Right cardiac atrium (tissue), 5 donors: ENCODE results near the gene ADAMTSL3. TPM values are rescaled to one million over a fixed set of nuclear protein-coding genes. Genes with fewer than 3 reads are reported as not detected.
A peak's percentile ranks its signal among the peaks of the same experiment; 100 is the strongest.

Source experiments
- ATAC-seq, 2 donors: fragments of 200-7000 bp; cut with Tn5 transposase; one replicate each; pipeline versions ENCODE4 v1.8.0 to v1.9.1; 2020; ENCODE audit warnings: moderate library complexity in 2 of 2, mild to moderate bottlenecking in 1 of 2
- DNase-seq, 3 donors: peaks; one replicate each; pipeline ENCODE4 v3.0.0-alpha.2; 2020
- H3K27ac ChIP-seq: one replicate; pipeline ENCODE4 v1.5.1; 2013; ENCODE audit warnings: mild to moderate bottlenecking, low read length, control low read depth, moderate library complexity
- H3K27me3 ChIP-seq: one replicate; pipeline ENCODE4 v1.6.1; 2013; ENCODE audit not compliant: control insufficient read depth, insufficient read depth
- H3K4me1 ChIP-seq: one replicate; pipeline ENCODE4 v1.6.1; 2013; ENCODE audit warnings: low read length; ENCODE audit not compliant: control insufficient read depth, insufficient read depth
- H3K4me3 ChIP-seq: one replicate; pipeline ENCODE4 v1.5.1; 2013; ENCODE audit warnings: low read length, control low read depth
- H3K9me3 ChIP-seq: one replicate; pipeline ENCODE4 v1.6.1; 2013; ENCODE audit warnings: low read length; ENCODE audit not compliant: control insufficient read depth
- WGBS: extraction: QIAGEN DNeasy Blood & Tissue Kit; methylation state at CpG from one replicate; pipeline ENCODE4 v1.1.7; 2013; 5-methylcytosine and 5-hydroxymethylcytosine counted together
- intact Hi-C, 4 donors: fragments of 100-400 bp; cut with DNase I; formaldehyde crosslinking; loops; one replicate each; pipeline versions ENCODE4 v1.11.0 to v1.14.0; 2022 to 2023
- polyA plus RNA-seq: library from polyadenylated mRNA; stranded (reverse); fragments of 200-250 nt; gene quantifications from one replicate; pipeline ENCODE4 v1.2.3, GENCODE V29; 2013
- total RNA-seq, 4 donors: library from RNA; stranded (reverse); fragmentation: NEBNext Ultra II Directional; extraction: Animal tissue kit (Norgen Biotek cat#: 25700); gene quantifications; one replicate each; pipeline ENCODE4 v1.2.1, GENCODE V29; 2021
- donor health status: healthy with polysubstance abuse.
- donor health status: DM: no; HTN: yes; CAD: no.
- donor health status: DM: no; HTN: no; CAD: no.
- donor health status: DM: no; HTN: yes; CAD: no; lungs with severe emphysema.
- donor health status: DM: yes; HTN: yes; CAD: no.

The ADAMTSL3 gene
- total and polyA plus RNA-seq, 5 donors, result 4.7 to 50.2 (median 46.9) TPM

GRCh38 chr15:84001037-84001436 is 347.1 kb downstream of the ADAMTSL3 start:
- no peak for ATAC-seq
- Histone ChIP-seq H3K27ac (no peak overlapping the region), H3K9me3 (no peaks in the 10 kb centered on the region), H3K4me3 (no peak overlapping the region), H3K27me3 (no peaks in the 10 kb centered on the region), H3K4me1 (no peaks in the 10 kb centered on the region)
- DNase-seq, result no peak
- intact Hi-C loops, result loop anchor here in 1 of 4 donors (10.0 kb wide), 1 partner anchor 64 kb away; no protein-coding TSS in a partner anchor
- WGBS, result 84% methylated on average over 5 of the region's 5 CpGs

GRCh38 chr15:84001655-84002054 is 347.7 kb downstream of the ADAMTSL3 start:
- H3K4me1 ChIP-seq, result no peaks in the 10 kb centered on the region
- intact Hi-C loops, result loop anchor here in 1 of 4 donors (10.0 kb wide), 1 partner anchor 63 kb away; no protein-coding TSS in a partner anchor
- no peak overlapping the region for H3K4me3 ChIP-seq
- DNase-seq (no peak), ATAC-seq (peak in 1 of 2 donors; percentile 30)
- no peak overlapping the region for H3K27ac ChIP-seq
- H3K9me3 ChIP-seq, result no peaks in the 10 kb centered on the region
- no peaks in the 10 kb centered on the region for H3K27me3 ChIP-seq

- no peaks in the 10 kb centered on the region for H3K27me3 ChIP-seq
- WGBS, result 75% methylated on average over 6 of the region's 6 CpGs
- intact Hi-C loops, result loop anchor here in 1 of 4 donors (10.0 kb wide), 1 partner anchor 61 kb away; no protein-coding TSS in a partner anchor
- H3K27ac ChIP-seq, result no peak overlapping the region
- no peaks in the 10 kb centered on the region for H3K9me3 ChIP-seq
- H3K4me1 ChIP-seq, result no peaks in the 10 kb centered on the region
- H3K4me3 ChIP-seq, result no peak overlapping the region
- DNase-seq (no peak), ATAC-seq (no peak)
Observed at GRCh38 chr15:84003791-84004503, 350.0 kb downstream of the ADAMTSL3 start.

GRCh38 chr15:84006421-84006820 is 352.5 kb downstream of the ADAMTSL3 start:
- H3K9me3 ChIP-seq, result no peaks in the 10 kb centered on the region
- H3K4me3 ChIP-seq, result no peak overlapping the region
- H3K4me1 ChIP-seq, result no peaks in the 10 kb centered on the region
- intact Hi-C loops, result loop anchor here in 1 of 4 donors (10.0 kb wide), 1 partner anchor 58 kb away; no protein-coding TSS in a partner anchor
- DNase-seq (no peak), ATAC-seq (peak; percentile 28 to 31)
- H3K27ac ChIP-seq, result peak overlapping the region; percentile 36
- WGBS, result 60% methylated on average over 4 of the region's 4 CpGs
- H3K27me3 ChIP-seq, result no peaks in the 10 kb centered on the region

GRCh38 chr15:84009616-84010015 is 355.7 kb downstream of the ADAMTSL3 start:
- no peak overlapping the region for H3K27ac ChIP-seq
- H3K4me1 ChIP-seq, result no peaks in the 10 kb centered on the region
- no peaks in the 10 kb centered on the region for H3K27me3 ChIP-seq
- DNase-seq, result peak; percentile 22 to 66 (median 48)
- intact Hi-C loops, result loop anchor here in 1 of 4 donors (10.0 kb wide), 1 partner anchor 55 kb away; no protein-coding TSS in a partner anchor
- no peak overlapping the region for H3K4me3 ChIP-seq
- H3K9me3 ChIP-seq, result no peaks in the 10 kb centered on the region
- WGBS, result 71% methylated on average over 7 of the region's 7 CpGs
- peak; percentile 47 to 78 for ATAC-seq

- no peaks in the 10 kb centered on the region for H3K4me1 ChIP-seq
- H3K27ac ChIP-seq, result no peak overlapping the region
- intact Hi-C loops, result no loop called here
- no peak for ATAC-seq
- no peak overlapping the region for H3K4me3 ChIP-seq
- WGBS, result 82% methylated on average over 1 of the region's 1 CpG
- no peaks in the 10 kb centered on the region for H3K27me3 ChIP-seq
- H3K9me3 ChIP-seq, result no peaks in the 10 kb centered on the region
- DNase-seq, result no peak
Observed at GRCh38 chr15:84010246-84010645, 356.3 kb downstream of the ADAMTSL3 start.

- Histone ChIP-seq H3K9me3 (no peaks in the 10 kb centered on the region), H3K27me3 (no peaks in the 10 kb centered on the region), H3K4me3 (no peak overlapping the region), H3K4me1 (no peaks in the 10 kb centered on the region), H3K27ac (no peak overlapping the region)
- no peak for ATAC-seq
- intact Hi-C loops, result no loop called here
- DNase-seq, result no peak
- 90% methylated on average over 3 of the region's 3 CpGs for WGBS
Observed at GRCh38 chr15:84016371-84016770, 362.4 kb downstream of the ADAMTSL3 start.

- H3K27me3 ChIP-seq, result no peaks in the 10 kb centered on the region
- 95% methylated on average over 1 of the region's 1 CpG for WGBS
- intact Hi-C loops, result loop anchor here in 2 of 4 donors (10.0 kb wide), 3 partner anchors 448 to 778 kb away; no protein-coding TSS in a partner anchor
- DNase-seq (no peak), ATAC-seq (no peak)
- no peaks in the 10 kb centered on the region for H3K4me1 ChIP-seq
- no peak overlapping the region for H3K4me3 ChIP-seq
- no peak overlapping the region for H3K27ac ChIP-seq
- no peaks in the 10 kb centered on the region for H3K9me3 ChIP-seq
Observed at GRCh38 chr15:84022516-84022915, 368.6 kb downstream of the ADAMTSL3 start.

- ATAC-seq (no peak), DNase-seq (peak in 2 of 3 donors; percentile 28 to 50)
- Histone ChIP-seq H3K27me3 (no peaks in the 10 kb centered on the region), H3K4me3 (no peak overlapping the region), H3K9me3 (no peaks in the 10 kb centered on the region), H3K27ac (no peak overlapping the region), H3K4me1 (no peaks in the 10 kb centered on the region)
- intact Hi-C loops, result loop anchor here in 2 of 4 donors (10.0 kb wide), 3 partner anchors 449 to 779 kb away; no protein-coding TSS in a partner anchor
- 95% methylated on average over 11 of the region's 11 CpGs for WGBS
Observed at GRCh38 chr15:84023636-84024035, 369.7 kb downstream of the ADAMTSL3 start.

- ATAC-seq, result no peak
- DNase-seq, result no peak
- Histone ChIP-seq H3K27me3 (no peaks in the 10 kb centered on the region), H3K4me1 (no peaks in the 10 kb centered on the region), H3K9me3 (no peaks in the 10 kb centered on the region), H3K27ac (no peak overlapping the region), H3K4me3 (no peak overlapping the region)
- 96% methylated on average over 3 of the region's 3 CpGs for WGBS
- intact Hi-C loops, result loop anchor here in 1 of 4 donors (10.0 kb wide), 1 partner anchor 469 kb away; no protein-coding TSS in a partner anchor
Observed at GRCh38 chr15:84033793-84034553, 380.1 kb downstream of the ADAMTSL3 start.
